Measurements from ENCODE around the gene CELSR2. TPM values are rescaled to one million over a fixed set of nuclear protein-coding genes. Genes with fewer than 3 reads are reported as not detected.

The CELSR2 gene
- total and polyA plus RNA-seq, 2 of the 8 experiments (the other 6 are each of a cell fraction or from before 2014, with no cell fraction given) = 12.0 to 27.7 TPM

GRCh38 chr1:109272831-109273547, 23.6 kb downstream of the CELSR2 start:
- FAIRE-seq (no peak), DNase-seq (ENCODE audit: low read depth in 1 of 2, low spot score in 2 of 2) (no peak)
- H2BK15ac ChIP-seq (ENCODE audit: low read length) = no peak overlapping the region
- H4K5ac ChIP-seq (ENCODE audit: insufficient read length, low read depth, low read length) = no peak overlapping the region
- WGBS, 2 experiments (ENCODE audit: extremely low coverage in 1 of 2, insufficient coverage in 1 of 2, insufficient read length in 1 of 2, insufficient replicate concordance in 2 of 2, low coverage in 1 of 2, low lambda C conversion rate in 2 of 2, missing lambda C conversion rate in 1 of 2) = 91% methylated on average over 13 of the region's 16 CpGs; no CpG with 5 or more reads in 1 of the 2 experiments
- H3K18ac ChIP-seq (ENCODE audit: extremely low read depth, low read length) = no peak overlapping the region
- peaks cover 0 to 10% (median 3%) of the 10 kb centered on the region in 4 experiments; a peak in 5 of 7 replicates for H3K4me1 ChIP-seq (replicated peaks in 1 of 4; ENCODE audit: control insufficient read depth in 3 of 4, insufficient read depth in 4 of 4, low read length in 3 of 4)
- no peak overlapping the region for H2BK20ac ChIP-seq (ENCODE audit: low read length)
- H2BK12ac ChIP-seq (ENCODE audit: low read depth, low read length) = no peak overlapping the region
- no peaks in the 10 kb centered on the region for H3K23me2 ChIP-seq (ENCODE audit: low read depth, low read length)
- H3K36me3 ChIP-seq (ENCODE audit: control insufficient read depth in 2 of 4, insufficient read depth in 4 of 4, low read length in 3 of 4) = peaks cover 4 to 15% (median 9%) of the 10 kb centered on the region in 4 experiments; a peak in 4 of 8 replicates
- no peak overlapping the region for H2AK5ac ChIP-seq (ENCODE audit: low read depth, low read length)
- no peak overlapping the region for H3K14ac ChIP-seq (ENCODE audit: insufficient read length)
- no peaks in the 10 kb centered on the region for H3K79me2 ChIP-seq (ENCODE audit: control insufficient read depth in 1 of 2, insufficient read depth in 2 of 2, low read length in 2 of 2)
- H3K9ac ChIP-seq (replicated peaks in 1 of 4; ENCODE audit: extremely low read depth in 1 of 4, low read depth in 3 of 4, low read length in 3 of 4) = no peak overlapping the region
- ChIA-PET POLR2A (ENCODE audit: partially characterized antibody) (interaction anchor here (0.7 to 1.0 kb wide), 2 partner anchors 10 to 43 kb away, joined by 3 read pairs; partner anchors contain the start of gene PSRC1), CTCF (ENCODE audit: partially characterized antibody) (interaction anchor here (0.6 to 1.9 kb wide), 9 partner anchors 9 to 259 kb away, joined by 3 to 7 read pairs (median 3); partner anchors contain the start of gene SORT1)
- H3K4ac ChIP-seq (replicated peaks; ENCODE audit: insufficient read length, low read depth, low read length) = no peak overlapping the region
- H3K79me1 ChIP-seq (ENCODE audit: low read depth, low read length) = no peaks in the 10 kb centered on the region
- H3K23ac ChIP-seq (ENCODE audit: insufficient read length) = no peak overlapping the region
- no peak overlapping the region for H4K91ac ChIP-seq (replicated peaks; ENCODE audit: insufficient read length, low read length)
- H4K20me1 ChIP-seq (replicated peaks in 1 of 2; ENCODE audit: control insufficient read depth in 1 of 2, insufficient read depth in 2 of 2, low read length in 2 of 2) = peaks cover 0 to 7% of the 10 kb centered on the region in 2 experiments
- no peak overlapping the region for H4K8ac ChIP-seq (ENCODE audit: extremely low read depth, insufficient read depth, low read length)
- no peak overlapping the region for H3K56ac ChIP-seq (replicated peaks; ENCODE audit: insufficient read length, low read depth, low read length)
- no peak overlapping the region for H2AFZ ChIP-seq (ENCODE audit: low read length)
- H2BK5ac ChIP-seq (ENCODE audit: low read depth, low read length) = no peak overlapping the region
- H3K27me3 ChIP-seq (replicated peaks in 1 of 4; ENCODE audit: control insufficient read depth in 3 of 4, extremely low read depth in 1 of 4, insufficient read depth in 3 of 4, low read length in 3 of 4) = no peaks in the 10 kb centered on the region
- no peaks in the 10 kb centered on the region for H3K9me3 ChIP-seq (ENCODE audit: insufficient read depth in 2 of 2, low read depth in 1 of 2, low read length in 1 of 2)
- no peak overlapping the region for H3K27ac ChIP-seq (ENCODE audit: low read depth, low read length)
- H2BK120ac ChIP-seq (replicated peaks; ENCODE audit: low read depth, low read length) = no peak overlapping the region
- no peak overlapping the region for H3K4me3 ChIP-seq (ENCODE audit: extremely low read depth in 1 of 4, insufficient read depth in 2 of 4, low read depth in 3 of 4, low read length in 4 of 4)
- H3K4me2 ChIP-seq (ENCODE audit: insufficient read depth in 1 of 2, low read depth in 2 of 2, low read length in 2 of 2) = no peak overlapping the region
- TF ChIP-seq, protein P1, sequence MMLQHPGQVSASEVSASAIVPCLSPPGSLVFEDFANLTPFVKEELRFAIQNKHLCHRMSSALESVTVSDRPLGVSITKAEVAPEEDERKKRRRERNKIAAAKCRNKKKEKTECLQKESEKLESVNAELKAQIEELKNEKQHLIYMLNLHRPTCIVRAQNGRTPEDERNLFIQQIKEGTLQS (IDR thresholded peaks at IDR 0.05; ENCODE audit: insufficient read depth, low read depth, low read length) = no peak
- TF ChIP-seq SAP30 (IDR thresholded peaks at IDR 0.05; ENCODE audit: insufficient read depth, insufficient replicate concordance, low read length) (no peak), CTCF (IDR thresholded peaks at IDR 0.05; ENCODE audit: control extremely low read depth in 1 of 3, insufficient read depth in 1 of 3, low read depth in 1 of 3, low read length in 3 of 3) (no peak), RNF2 (IDR thresholded peaks at IDR 0.05; ENCODE audit: borderline replicate concordance, low read depth, low read length, missing control alignments, poor library complexity, severe bottlenecking) (no peak), RFX5 (IDR thresholded peaks at IDR 0.05; ENCODE audit: borderline replicate concordance, low read depth, low read length) (no peak), CREB1 (IDR thresholded peaks at IDR 0.05) (no peak), NANOG (IDR thresholded peaks at IDR 0.05; ENCODE audit: insufficient read depth, low read depth, low read length, poor library complexity, severe bottlenecking) (no peak), SIX5 (IDR thresholded peaks at IDR 0.05; ENCODE audit: low read depth, low read length) (no peak)

Data from H1 (cell line).